Stimulated activated CD4-positive, alpha-beta T cell treated with anti-CD3 and anti-CD28 coated beads, Interleukin-1b, Interleukin-23, amount 100 ng/mL, for 48 hours (primary cell): Measurements from ENCODE around the gene DRC7.
"Not testable (repeated sequence)": the region's sequence is repeated elsewhere in the genome, so short reads cannot be mapped to it uniquely, and the experiment has no call there.

ENCODE experiments used
- DNase-seq: peaks from one replicate; pipeline ENCODE4 v3.0.0-alpha.2; 2020

The DRC7 gene

DNA sequence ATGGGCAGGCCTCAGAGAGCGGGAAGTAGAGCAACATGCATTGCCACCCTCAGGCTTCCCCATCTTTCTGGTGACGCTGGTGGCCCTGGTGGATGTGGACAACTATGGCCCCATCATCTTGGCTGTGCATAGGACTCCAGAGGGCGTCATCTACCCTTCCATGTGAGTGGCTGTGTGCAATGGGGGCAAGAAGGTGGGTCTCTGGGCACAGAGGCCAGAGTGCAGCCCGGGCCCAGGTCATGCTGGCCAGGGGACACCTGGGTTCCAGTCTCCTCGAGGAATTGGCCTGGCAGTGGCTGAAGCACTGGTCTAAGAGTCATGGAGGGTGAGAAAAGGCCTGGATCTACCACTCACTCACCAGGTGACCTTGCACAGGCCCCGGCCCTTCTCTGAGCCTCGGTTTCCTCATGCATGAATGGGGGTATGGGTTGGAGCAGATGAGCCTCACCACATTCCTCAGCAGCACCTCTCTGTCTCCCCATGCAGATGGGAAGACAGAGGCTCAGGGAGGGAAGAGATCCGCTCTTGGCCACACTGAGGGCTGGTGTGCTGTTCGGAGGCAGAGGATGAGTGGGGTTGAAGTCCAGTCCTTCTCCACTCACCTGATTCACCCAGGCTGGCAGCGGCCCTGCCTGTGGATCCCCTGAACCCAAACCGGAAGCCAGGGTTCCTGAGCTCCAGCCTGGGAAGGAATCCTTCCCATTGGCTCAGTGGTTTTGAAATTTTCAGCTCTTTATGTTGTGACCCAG lies 33.7 kb upstream of the DRC7 start:
- DNase-seq = no peak

DNA sequence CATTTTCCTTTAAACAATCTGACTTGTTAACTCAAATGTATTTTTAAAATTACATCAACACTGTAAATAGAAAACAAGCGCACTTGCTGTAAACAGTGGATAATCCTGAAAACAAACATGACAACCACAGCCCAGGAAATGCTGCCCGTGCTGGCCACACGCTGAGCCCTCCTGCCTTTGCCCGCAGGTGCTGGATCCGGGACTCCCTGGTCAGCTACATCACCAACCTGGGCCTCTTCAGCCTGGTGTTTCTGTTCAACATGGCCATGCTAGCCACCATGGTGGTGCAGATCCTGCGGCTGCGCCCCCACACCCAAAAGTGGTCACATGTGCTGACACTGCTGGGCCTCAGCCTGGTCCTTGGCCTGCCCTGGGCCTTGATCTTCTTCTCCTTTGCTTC lies 33.1 kb upstream of the DRC7 start:
- no peak for DNase-seq

DNA sequence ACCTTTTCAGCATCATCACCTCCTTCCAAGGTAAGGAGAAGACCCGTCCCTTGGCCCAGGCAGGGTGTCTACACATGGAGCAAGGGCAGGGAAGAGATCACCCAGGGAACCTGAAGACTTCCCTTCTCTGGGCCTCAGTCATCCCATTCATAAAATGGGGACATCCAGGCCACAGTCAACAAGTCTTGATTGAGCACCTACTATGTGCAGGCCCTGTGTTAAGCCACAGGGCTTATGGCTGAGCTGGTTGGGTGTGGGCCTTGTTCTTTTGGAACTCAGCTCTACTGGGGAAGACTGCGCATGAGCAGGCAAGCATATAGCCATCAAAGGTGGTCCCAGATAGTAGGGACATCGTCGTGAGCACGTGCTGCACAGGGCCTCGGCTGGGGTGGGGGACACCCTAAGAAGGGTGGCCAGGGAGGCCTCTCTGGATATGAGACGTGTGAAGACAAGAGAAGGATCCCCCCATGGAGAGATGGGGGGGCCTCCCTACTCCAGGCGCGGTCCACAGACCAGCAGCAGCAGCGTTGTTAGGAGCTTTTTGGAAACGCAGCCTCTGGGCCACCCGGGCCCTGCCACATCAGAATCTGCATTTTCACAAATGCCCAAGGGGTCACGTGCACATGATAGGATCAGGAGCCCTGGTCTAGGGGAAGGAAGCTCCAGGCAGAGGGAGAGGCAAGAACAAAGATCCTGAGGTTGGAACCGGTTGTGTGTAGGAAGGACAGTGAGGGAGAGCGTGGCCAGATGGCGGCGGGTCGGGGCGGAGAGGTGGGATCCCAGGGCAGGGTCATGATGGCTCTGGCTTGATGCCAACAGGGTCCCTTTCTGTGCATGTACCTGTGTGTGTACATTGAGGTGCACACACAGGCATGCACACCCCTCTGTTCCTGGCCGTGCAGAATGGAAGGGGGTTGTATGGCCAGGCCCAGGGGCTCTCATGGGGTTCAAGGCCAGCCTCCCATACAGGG lies 32.4 kb upstream of the DRC7 start:
- DNase-seq = no peak

DNA sequence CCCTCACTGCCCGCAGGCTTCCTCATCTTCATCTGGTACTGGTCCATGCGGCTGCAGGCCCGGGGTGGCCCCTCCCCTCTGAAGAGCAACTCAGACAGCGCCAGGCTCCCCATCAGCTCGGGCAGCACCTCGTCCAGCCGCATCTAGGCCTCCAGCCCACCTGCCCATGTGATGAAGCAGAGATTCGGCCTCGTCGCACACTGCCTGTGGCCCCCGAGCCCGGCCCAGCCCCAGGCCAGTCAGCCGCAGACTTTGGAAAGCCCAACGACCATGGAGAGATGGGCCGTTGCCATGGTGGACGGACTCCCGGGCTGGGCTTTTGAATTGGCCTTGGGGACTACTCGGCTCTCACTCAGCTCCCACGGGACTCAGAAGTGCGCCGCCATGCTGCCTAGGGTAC lies 31.2 kb upstream of the DRC7 start:
- DNase-seq = no peak

- DNase-seq = no peak
Observed at GRCh38 chr16:57663917-57664661, 30.5 kb upstream of the DRC7 start.

DNA sequence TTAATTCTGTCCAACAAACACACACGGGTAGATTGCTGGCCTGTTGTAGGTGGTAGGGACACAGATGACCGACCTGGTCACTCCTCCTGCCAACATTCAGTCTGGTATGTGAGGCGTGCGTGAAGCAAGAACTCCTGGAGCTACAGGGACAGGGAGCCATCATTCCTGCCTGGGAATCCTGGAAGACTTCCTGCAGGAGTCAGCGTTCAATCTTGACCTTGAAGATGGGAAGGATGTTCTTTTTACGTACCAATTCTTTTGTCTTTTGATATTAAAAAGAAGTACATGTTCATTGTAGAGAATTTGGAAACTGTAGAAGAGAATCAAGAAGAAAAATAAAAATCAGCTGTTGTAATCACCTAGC lies 30.0 kb upstream of the DRC7 start:
- DNase-seq = no peak

DNA sequence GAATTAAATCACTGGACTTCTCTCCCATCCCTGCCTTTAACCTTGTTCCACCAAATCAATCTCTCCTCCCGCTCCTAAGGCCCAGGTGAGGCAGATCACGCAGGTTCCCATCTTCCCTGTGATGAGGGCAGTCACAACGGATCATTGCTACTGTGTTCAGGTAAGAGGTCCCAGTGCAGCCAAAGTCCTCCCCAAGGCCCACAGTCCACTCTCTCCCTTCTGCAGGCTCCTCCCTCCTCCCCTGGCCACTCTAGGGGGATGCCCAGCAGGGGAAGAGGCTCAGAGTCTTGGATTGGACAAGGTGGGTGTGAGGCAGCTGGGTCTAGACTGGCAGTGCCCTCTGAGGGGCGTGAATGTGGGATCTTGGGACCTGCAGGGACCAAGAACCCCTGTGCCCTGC lies 29.1 kb upstream of the DRC7 start:
- DNase-seq = no peak

DNA sequence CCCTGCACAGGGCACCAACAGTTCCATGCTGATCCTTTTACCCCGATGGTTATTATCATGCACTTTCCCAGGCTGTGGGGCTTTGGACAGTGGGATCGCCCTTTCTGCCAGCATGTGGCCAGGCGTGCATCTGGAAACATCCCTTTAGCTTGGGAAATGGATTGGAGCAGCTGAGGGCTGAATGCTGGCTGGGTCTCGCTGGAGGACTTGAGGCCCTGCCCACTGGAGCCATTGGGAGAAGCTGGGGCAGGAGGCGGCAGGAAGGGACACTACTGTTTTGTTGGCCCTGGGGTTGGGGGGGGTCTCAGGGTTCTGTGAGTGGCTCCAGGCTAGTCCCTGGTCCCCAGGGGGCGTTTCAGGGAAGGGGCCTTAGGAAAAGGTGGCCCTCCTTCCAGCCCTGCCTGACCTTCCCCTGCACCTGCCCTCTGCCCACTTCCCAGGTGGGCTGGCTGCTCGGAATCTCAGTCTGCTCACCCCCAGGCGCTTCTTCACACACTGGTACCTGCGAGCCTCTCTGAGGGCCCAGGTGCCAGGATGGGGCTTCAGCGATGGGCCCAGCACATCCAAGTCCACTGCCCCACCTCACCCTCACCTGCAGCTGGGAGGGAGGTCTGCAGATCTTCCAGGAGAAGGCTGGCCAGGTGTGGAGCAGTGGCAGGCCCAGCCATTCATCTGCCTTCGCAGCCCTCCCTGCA lies 28.1 kb upstream of the DRC7 start:
- no peak for DNase-seq

DNA sequence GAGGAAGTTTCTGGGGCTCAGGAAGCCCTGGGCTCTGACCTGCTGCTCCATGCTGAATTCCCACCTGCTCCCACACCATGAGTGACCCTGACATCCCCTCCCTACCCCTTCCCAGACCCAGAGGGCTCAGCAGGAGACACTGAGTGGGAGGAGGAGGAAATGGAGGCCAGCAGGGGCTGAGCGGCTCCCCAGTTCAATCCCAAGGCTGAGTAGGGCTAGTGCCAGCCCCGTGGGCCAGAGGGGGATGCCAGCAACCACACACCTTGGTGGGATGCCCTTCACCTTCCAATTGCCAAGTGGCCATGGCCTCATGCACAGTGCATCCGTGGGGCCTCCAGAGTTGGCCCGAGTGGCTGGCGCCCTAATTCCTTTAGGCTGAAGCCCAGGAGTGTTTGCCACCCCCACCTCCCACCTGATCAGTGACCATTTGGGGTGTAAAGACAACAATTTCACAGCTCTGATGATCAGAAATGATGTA lies 27.5 kb upstream of the DRC7 start:
- no peak for DNase-seq

DNA sequence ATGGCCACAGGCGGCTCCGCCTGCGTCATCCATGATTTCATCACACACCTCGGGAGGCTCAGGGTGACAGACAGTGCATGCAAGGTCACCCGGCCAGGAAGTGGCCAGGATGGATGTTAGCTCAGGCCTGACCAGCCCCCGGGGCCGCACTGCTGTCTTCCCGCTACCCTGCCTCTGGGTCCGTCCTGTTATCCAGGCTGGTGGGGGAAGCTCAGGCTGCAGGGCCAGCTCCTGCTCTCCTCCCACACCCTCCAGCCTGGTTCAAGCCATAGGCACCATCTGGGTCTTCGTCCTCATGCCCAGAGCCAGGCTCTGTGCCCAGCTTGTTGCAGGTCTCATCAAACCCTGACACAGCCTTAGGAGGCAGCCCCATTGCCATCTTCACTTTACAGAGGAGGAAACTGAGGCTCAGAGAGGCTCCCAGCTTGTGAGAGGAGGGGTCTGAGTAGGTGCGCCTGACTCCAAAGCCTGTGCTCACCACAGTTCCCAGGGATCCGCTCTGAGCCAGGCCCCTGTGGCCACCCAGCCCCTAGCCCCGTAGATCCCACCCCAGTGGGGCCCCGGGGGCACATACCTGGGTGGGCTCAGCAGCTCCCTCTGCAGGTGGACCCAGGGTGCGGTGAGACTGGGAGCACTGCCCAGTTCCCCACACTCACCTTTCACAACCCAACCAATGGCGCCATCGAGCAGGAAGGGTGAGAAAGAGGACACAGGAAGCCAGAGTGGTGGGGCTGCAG lies 26.9 kb upstream of the DRC7 start:
- DNase-seq = no peak

- DNase-seq = no peak
Observed at GRCh38 chr16:57668263-57668571, 26.4 kb upstream of the DRC7 start, which contains the start of gene ADGRG3. TSS of gene ADGRG3 (plus strand) at chr16:57668306. CDS start at chr16:57668348, 42 bp downstream.

- no peak for DNase-seq
Observed at GRCh38 chr16:57668630-57669475, 25.8 kb upstream of the DRC7 start.

DNA sequence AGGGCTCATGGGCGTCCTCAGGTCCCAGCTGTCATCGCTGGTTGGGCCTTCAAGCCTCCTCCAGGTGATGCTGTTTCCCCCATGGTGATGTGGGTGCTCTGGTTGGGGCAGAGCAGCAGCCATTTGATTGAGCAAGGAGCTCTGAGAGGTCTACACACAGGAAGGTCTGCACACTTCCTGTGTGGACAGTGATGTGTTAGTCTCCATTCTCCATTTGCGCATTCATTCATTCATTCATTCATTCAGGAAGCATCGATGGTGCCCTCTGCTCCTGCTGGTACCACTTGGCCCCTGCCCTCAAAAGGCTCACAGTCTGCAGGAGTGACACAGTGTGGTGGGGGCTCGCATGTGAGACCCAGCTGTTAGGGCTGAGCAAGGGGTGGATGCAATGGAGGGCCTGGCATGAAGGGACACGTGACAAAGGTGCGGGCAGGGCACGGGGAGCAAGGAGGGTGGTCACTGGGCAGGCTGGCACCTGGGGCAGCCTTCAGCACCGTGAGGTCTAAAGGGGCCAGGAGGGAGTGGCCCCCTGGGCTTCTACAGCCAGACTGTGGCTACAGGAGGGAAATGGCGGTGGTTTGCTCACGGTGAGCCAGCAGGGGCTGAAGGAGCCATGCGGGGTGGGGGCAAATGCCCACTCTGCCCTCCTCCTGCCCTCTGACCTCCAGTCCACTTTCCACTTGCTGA lies 25.0 kb upstream of the DRC7 start:
- no peak for DNase-seq

- DNase-seq = no peak
Observed at GRCh38 chr16:57670196-57670595, 24.4 kb upstream of the DRC7 start.

DNA sequence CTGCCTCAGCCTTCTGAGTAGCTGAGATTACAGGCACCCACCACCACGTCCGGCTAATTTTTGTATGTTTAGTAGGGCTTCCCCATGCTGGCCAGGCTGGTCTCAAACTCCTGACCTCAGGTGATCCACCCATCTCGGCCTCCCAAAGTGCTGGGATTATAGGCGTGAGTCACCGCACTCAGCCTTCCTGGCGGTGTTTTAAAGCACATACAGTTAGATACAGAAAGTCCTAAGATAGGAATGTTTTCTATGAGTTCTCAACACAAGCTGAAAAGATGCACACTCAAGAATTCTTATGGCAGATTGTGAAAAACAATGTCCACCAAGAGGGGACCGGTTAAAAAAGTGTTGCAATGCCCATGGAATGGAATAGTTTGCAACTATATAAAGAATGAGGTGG lies 23.2 kb upstream of the DRC7 start:
- not testable (repeated sequence) for DNase-seq

- no peak for DNase-seq
Observed at GRCh38 chr16:57672416-57672815, 22.2 kb upstream of the DRC7 start.

DNA sequence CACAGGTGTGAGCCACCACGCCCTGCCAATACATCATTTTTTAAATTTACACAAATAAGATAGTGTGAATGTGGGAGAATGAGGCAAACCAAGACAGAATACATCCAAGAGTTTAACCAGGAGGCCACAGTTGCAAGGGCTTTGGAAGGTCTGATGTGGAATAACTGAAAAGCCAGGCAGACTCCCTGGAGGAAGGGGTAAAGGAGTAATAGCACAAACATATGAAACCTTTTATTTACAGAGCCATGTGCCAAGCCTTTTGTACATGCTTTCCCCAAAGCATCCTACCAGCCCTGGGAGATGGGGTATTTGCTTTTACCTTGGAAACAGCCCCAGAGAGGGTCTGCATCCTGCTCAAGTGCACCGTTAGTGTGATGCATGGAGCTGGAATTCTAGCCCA lies 21.8 kb upstream of the DRC7 start:
- no peak for DNase-seq

DNA sequence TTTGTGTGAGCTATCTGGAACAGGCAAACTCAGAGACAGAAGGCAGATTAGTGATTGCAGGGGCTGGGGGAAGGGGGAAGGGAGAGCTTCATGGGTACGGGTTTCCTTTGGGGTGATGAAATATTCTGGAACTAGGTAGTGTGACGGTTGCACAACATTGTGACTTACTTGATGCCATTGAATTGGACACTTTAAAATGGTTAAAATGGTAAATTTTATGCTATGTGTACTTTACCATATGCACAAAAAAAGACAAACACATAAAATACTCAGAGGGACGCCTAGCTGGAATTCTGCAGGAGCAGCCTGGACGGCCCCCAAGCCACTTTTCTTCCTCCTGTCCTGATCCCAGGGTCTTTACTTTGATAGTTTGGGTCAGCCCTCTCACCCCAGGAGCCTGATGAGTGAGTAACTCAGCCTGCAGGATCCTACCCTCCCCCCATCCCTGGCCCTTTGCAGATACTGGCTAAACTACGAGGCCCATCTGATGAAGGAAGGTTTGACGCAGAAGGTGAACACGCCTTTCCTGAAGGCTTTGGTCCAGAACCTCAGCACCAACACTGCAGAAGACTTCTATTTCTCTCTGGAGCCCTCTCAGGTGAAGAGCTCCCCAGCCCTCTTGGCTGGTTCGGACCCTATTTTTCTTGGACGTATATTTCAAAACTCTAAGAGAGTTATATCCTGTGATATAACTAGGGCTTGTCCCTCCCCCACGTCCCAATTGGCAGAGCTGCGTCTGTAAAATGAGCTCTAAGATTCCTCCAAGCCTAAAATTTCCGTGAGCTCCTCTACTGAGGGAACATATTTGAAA lies 18.7 kb upstream of the DRC7 start:
- no peak for DNase-seq

- no peak for DNase-seq
Observed at GRCh38 chr16:57676553-57677085, 18.0 kb upstream of the DRC7 start.
